NCI-H2196 treated with DMSO at 0.1 percent for 48 hours (cell line): ENCODE results near the gene ELAVL4.

Experiments used
- DNase-seq: peaks from one replicate; lab custom pipeline; 2025; ENCODE audit not compliant: unreplicated experiment; lab: John Stamatoyannopoulos, UW

ELAVL4 gene

GRCh38 chr1:50175719-50176639 lies 67.3 kb downstream of the ELAVL4 start:
- no peak for DNase-seq

GRCh38 chr1:50177994-50178393 lies 69.3 kb downstream of the ELAVL4 start:
- DNase-seq = no peak

GRCh38 chr1:50179639-50180038 lies 70.9 kb downstream of the ELAVL4 start:
- no peak for DNase-seq

DNA sequence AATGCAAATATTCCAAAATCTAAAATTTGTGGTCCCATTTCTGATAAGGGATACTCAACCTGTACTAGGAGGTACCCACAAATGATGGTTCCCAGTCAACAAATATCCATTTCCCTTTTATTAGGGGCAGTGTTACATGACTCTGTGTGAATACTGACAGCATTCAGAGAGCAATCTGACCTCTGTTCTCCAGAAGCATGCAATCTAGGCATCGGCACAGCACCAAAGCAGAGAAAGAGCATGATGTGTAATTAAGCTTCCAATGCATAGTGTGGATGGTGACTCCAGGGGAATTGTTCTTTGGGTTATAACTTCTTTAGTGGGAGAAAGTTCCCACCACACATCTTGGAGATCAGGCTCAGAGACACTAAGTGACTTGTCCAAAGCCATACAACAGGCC lies 71.6 kb downstream of the ELAVL4 start:
- no peak for DNase-seq

GRCh38 chr1:50181027-50181663 lies 72.4 kb downstream of the ELAVL4 start:
- DNase-seq = no peak

DNA sequence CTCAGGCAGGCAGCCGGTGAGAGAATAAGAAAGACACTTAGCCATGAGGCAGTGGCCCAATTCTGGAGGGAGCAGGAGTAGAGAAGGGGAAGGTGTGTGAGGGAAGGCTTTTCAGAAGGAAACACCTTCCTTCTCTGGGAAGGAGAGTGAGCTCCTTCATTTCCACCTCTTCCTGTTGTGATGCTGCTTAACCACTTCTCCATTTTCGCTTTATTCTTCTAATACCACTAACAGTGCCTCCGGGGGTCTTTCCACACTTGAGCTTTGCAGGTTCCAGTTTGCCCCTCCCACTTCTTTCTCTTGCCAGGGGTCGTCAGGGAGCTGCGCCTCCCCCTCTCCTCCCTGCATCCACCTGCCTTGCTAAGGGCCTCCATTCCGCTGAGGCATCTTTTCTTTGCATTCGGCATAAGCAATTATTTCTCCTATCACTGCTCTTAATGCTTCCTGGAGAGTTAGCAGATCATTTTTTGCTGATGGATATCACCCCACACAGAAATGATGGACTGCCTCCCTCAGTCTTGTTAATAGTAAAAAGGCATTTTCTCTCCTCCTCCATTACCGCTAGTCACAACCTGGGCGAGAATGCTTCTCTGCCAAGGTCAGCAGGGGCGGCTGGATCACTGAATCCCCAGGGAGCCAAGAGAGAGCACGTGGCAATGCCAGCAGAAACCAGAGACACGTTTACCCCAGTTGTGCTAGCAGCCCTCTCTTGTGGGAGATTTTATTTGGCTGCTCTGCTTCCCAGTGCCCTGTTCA lies 74.8 kb downstream of the ELAVL4 start:
- DNase-seq = no peak

- no peak for DNase-seq
These were observed 80.6 kb downstream of the ELAVL4 start for GRCh38 chr1:50189369-50189768.

GRCh38 chr1:50193002-50193401 lies 84.3 kb downstream of the ELAVL4 start:
- no peak for DNase-seq

DNA sequence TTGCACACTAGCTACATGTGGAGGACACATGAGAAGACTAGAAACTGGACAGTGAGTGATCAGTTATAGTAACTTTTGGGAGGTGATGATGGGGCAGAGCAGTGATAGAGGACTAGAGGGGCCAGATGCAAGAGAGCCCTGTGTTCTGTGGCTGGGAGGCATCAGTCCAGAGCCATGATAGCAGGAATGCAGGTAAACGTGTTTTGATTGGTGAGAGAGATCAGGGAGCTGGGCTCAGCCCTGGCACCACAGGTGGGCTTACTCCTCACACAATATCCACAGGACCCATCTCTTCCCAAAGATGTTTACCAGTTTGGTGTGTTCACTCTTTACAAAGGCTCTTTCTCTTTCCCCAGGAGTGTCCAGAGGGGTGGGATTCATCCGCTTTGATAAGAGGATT lies 86.5 kb downstream of the ELAVL4 start:
- DNase-seq = no peak

DNA sequence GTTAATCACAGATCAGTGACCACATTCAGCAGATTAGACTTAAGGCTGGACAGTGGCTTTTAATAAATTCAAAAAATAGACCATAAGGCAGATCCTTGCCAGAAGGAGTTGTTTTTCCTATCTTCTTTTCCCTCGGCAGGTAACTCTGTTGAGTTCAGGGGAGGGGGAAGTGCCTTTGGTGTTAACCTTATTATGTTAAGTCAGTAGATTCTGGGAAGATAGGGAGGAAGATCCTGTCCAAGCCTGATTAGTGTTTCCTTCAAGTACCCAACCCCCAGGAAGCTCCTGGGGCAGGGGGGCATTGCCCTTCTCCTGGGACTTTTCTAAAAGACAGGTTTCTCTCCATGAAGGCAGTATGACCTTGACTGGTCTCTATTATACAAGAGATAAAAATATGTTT lies 87.4 kb downstream of the ELAVL4 start:
- DNase-seq = no peak

DNA sequence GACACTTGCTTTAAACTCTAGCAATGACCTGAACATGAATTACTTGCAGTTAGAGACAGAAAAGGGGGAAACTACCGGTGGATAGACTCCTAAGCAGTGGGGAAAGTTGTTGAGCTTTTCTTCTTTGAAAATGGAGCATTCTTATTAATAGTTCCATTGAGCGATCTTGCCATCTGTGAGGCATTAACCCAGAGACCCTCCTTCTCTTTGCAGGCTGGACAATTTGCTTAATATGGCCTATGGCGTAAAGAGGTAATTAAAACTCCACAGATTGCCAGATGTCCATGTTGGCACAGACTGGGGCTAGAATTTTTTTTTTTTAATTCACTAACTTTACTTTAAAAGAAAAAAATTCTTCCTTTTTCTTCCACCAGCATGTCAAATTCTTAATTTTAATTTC lies 88.5 kb downstream of the ELAVL4 start:
- no peak for DNase-seq

DNA sequence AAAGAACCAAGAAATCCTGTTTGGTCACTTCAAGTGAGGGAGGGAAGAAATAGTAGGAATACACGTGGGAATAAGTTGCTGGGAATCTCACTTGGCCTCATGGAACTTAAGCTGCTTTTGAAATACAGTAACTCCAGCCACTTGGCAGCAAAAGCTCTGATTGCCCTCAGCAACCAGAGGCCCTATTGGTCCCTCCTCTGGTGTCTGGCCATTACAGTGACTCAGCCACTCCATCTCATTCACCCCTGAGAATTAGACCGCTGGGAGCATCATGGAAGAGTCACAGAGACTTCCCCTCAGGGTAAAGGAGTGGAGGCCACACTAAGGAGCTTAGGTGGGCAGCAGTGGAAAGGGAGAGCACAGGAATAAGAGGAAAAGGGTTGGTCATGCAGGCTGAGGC lies 99.6 kb downstream of the ELAVL4 start:
- DNase-seq = no peak

DNA sequence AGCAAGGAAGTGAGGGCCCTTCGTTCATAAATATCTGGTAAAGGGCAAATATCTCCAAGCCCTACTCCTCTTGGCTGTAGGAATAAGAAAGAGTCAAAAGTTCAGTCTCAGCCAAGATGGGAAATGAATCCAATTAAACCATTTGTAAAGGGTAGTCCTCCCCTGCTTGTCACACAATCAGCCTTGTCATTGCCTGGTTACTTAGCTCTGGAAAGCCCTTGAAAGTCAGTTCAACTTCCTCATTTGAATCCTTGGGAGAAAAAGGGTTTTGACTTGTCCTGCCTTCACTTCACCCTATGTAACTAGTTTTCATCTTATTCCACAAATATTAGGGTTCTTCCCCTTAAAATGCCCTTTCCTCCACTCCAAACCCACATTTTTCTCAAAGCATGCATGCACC lies 100.0 kb downstream of the ELAVL4 start:
- no peak for DNase-seq

DNA sequence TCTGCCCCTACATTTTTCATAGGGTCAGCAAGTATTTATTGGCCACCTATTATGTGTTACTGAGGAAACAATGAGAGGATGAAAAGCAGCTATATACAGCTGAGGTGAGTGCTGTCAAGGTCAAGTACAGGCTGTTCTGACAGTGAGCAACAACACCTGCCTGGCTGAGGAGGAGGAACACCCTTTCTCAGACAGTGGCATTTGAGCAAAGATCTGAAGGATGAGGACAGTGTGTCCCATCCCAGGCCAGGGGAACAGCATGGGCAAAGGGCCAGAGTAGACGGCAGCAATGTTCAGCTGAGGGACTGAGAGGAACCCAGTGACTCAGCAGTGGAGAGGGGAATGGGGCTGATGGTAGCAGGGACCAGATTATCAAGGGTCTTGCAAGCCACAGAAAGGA lies 101.0 kb downstream of the ELAVL4 start:
- no peak for DNase-seq

DNA sequence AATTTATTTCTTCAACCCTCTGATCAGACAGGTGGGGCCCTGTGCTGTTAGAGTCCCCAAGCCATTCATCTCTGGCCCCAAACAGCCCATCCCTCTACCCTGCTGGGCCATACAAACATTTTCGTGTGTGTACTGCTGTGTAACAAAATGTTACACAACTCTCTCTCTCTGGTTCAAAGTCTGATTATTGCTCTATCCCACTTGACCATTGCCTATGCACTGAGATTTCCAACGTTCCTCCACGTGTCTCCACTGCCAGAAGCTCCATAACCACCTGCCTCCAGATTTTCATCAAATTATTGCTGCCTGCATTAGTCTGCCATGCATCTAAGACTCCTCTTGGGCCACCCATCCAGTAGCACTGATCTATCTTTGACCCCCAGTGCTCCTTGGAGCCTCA lies 104.8 kb downstream of the ELAVL4 start:
- no peak for DNase-seq

DNA sequence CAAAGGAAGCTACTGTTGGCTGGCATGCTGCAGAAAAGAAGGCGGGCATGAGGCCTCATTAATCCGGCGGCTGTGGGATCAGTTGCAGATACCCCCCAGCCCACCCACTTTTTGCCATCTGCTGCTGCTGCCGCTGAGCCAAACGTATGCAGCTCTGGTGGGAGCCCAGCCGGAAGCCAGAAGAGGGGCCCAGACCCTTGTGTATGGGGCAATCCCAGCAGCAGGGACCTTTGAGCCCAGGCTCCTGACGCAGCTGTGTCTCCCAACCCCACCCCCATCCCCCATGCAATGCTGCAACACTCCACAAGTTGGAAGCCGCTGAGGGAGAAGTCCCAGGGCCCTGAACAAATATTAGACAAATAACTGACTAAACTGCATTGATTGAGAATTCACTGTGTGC lies 106.0 kb downstream of the ELAVL4 start:
- DNase-seq = no peak

DNA sequence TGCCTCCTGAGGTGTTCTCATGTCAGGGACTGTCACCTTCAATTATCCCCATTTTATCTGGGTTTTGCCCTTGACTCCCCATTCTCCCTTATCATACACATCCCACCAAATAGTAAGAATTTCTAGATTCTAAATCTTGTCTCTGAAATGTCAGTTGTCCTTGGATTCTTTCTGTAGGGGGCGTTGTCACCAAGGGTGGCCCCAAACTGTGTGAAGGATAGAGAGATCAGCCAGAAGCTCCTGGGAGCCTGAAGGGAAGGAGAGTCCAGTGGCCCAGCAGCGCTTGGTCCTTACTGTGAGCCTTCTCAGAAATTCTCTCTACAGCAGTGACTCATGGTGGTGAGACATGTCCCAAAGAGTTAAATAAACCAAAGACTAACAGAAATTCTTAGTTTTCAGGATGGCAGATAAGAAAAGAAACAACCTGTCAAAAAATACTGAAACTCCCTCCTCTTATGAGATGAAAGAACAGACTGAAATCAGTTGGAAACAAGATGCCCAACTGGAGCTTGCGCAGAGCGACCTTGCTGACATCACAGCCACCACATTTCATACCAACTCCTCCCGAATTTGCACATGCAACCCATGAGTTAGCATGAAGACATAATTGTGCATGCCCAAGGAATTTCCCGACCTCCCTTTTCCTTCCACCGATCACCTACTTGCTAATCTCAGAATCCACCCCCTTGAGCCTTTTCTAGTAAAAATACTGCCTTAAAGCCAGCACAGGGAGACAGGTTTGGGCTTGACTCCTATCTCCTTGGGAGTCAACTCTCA lies 109.8 kb downstream of the ELAVL4 start:
- DNase-seq = no peak

DNA sequence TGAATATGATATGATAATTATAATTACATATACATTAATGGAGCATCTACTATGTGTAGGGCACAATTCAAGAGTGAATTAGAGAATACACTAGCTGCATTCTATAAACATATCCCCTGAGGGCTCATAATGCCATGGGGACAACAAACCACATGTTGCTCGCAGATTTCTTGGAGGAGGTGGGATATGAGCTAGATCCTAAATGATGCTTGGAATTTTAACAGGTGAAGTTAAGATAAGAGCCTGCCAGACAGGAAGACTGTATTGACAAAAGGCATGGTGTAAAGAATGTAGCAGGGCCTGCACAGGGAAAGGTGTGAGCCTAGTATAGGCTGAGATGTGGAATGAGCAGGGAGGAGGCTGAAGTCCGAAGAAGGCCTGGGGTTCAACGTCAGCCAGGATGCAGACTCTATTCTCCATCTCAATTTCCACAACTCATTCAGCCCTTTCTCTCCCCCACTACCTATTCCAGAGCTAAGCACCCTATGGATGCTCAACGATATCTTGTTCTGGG lies 120.2 kb downstream of the ELAVL4 start:
- no peak for DNase-seq

GRCh38 chr1:50231209-50231608 lies 122.5 kb downstream of the ELAVL4 start:
- DNase-seq = no peak

DNA sequence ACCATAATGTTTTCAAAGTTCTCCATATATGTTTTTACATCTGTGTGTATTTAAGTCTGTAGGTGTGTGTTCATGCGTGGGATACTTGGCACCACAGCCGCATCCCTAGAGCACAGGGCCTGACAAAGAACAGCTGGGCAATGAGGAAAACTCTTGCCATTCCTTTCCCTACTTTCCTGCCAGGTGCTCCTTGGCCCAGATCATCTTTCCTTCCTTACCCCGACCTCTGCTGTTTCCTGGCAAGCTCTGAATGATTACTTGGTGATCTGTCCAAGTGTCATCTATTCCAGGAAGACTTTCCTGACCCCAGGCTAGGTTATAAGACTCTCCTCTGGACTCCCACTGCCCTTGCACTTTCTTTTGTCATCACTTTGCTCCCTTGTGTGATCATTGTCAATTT lies 123.6 kb downstream of the ELAVL4 start:
- no peak for DNase-seq

- DNase-seq = no peak
These were observed 127.9 kb downstream of the ELAVL4 start for GRCh38 chr1:50236656-50237055.
